Loucy (cell line): ENCODE measurements around the gene SGPL1.

Source experiments
- EZH2phosphoT487 ChIP-seq: fragments of 200-600 bp; IDR thresholded peaks from 2 replicates; pipeline ENCODE4 v1.6.1; 2018; ENCODE audit warnings: antibody characterized with exemption, mild to moderate bottlenecking, moderate library complexity, borderline replicate concordance
- TF ChIP-seq, protein P1 (sequence below): fragments of 200-600 bp; sonication (generic); conservative IDR thresholded peaks from 2 replicates; pipeline ENCODE4 v1.5.1; 2014; ENCODE audit warnings: mild to moderate bottlenecking, antibody characterized with exemption, low read length

DNA sequence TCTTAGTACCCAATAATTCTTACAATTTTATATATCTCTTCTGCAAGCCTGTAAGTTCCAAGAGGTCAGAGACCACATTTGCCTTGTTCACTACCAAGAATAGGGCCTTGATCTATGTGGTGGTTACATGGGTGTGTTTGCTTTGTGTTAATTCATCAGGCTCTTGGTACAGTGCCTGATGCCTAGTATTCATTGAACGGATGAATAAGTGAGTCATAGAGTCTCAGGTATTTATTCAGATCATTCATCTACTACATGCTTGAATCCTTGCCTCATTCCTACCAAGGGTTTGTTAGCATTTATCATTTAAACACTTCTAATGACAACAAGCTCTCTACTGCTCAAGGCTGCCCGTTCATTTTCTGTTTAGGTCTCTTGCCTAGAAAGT, 11.3 kb upstream of the SGPL1 start:
- TF ChIP-seq, protein P1, sequence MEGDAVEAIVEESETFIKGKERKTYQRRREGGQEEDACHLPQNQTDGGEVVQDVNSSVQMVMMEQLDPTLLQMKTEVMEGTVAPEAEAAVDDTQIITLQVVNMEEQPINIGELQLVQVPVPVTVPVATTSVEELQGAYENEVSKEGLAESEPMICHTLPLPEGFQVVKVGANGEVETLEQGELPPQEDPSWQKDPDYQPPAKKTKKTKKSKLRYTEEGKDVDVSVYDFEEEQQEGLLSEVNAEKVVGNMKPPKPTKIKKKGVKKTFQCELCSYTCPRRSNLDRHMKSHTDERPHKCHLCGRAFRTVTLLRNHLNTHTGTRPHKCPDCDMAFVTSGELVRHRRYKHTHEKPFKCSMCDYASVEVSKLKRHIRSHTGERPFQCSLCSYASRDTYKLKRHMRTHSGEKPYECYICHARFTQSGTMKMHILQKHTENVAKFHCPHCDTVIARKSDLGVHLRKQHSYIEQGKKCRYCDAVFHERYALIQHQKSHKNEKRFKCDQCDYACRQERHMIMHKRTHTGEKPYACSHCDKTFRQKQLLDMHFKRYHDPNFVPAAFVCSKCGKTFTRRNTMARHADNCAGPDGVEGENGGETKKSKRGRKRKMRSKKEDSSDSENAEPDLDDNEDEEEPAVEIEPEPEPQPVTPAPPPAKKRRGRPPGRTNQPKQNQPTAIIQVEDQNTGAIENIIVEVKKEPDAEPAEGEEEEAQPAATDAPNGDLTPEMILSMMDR: no peak
- no peak for TF ChIP-seq EZH2phosphoT487
